Suprapubic skin (tissue), 4 donors: ENCODE data around the gene C2orf81. TPM values are rescaled to one million over a fixed set of nuclear protein-coding genes. Genes with fewer than 3 reads are reported as not detected.

Source experiments
- DNase-seq, 2 donors: peaks; one replicate each; pipeline ENCODE4 v3.0.0-alpha.2; 2019; ENCODE audit warnings: low spot score in 2 of 2
- H3K27ac ChIP-seq: fragments of 200-600 bp; sonication (generic); one replicate; pipeline ENCODE4 v1.5.1; 2019
- H3K27me3 ChIP-seq: fragments of 200-600 bp; sonication (generic); one replicate; pipeline ENCODE4 v1.5.1; 2019
- H3K36me3 ChIP-seq: fragments of 200-600 bp; sonication (generic); one replicate; pipeline ENCODE4 v1.5.1; 2019
- H3K4me1 ChIP-seq: fragments of 200-600 bp; sonication (generic); one replicate; pipeline ENCODE4 v1.5.1; 2019
- H3K4me3 ChIP-seq: fragments of 200-600 bp; sonication (generic); one replicate; pipeline ENCODE4 v1.5.1; 2019; ENCODE audit warnings: mild to moderate bottlenecking
- H3K9me3 ChIP-seq: fragments of 200-600 bp; sonication (generic); one replicate; pipeline ENCODE4 v1.5.1; 2019
- CTCF ChIP-seq, 2 donors: fragments of 200-600 bp in 1 of 2; fragments of 450-650 bp in 1 of 2; sonication (generic) in 1 of 2; IDR thresholded peaks; one replicate each; pipeline ENCODE4 v1.5.1; 2016 to 2019; ENCODE audit warnings: antibody characterized with exemption in 2 of 2, mild to moderate bottlenecking in 1 of 2, moderate library complexity in 1 of 2
- EP300 ChIP-seq: sonication (generic); formaldehyde crosslinking; IDR thresholded peaks from one replicate; pipeline ENCODE4 v1.6.1; 2017; ENCODE audit warnings: antibody characterized with exemption
- POLR2A ChIP-seq, 2 donors: fragments of 450-650 bp; IDR thresholded peaks; one replicate each; pipeline ENCODE4 v1.6.1; 2017; ENCODE audit warnings: antibody characterized with exemption in 2 of 2, mild to moderate bottlenecking in 2 of 2, moderate library complexity in 2 of 2
- POLR2AphosphoS5 ChIP-seq, 3 donors: sonication (generic); formaldehyde crosslinking; IDR thresholded peaks; one replicate each; pipeline ENCODE4 v1.6.1; 2017; ENCODE audit warnings: antibody characterized with exemption in 3 of 3
- WGBS: methylation state at CpG from one replicate; pipeline ENCODE4 v1.1.5; 2018; 5-methylcytosine and 5-hydroxymethylcytosine counted together
- total RNA-seq, 4 donors: library from RNA; depleted of rRNA; stranded (reverse); fragments of >200 nt; gene quantifications; one replicate each; pipeline ENCODE4 v1.1.0, GENCODE V29; 2016

Gene C2orf81
- total RNA-seq, 4 donors from 2014 or later = 0.87 to 2.1 (median 1.4) TPM

- Histone ChIP-seq H3K36me3 (peaks cover 52% of the 10 kb centered on the region), H3K4me3 (no peak overlapping the region), H3K9me3 (no peaks in the 10 kb centered on the region), H3K27ac (no peak overlapping the region), H3K27me3 (no peaks in the 10 kb centered on the region), H3K4me1 (peaks cover 17% of the 10 kb centered on the region)
- no peak for TF ChIP-seq POLR2AphosphoS5 (IDR thresholded peaks at IDR 0.05)
- no peak for TF ChIP-seq EP300
- TF ChIP-seq POLR2A (IDR thresholded peaks at IDR 0.05) = no peak
- TF ChIP-seq CTCF (IDR thresholded peaks at IDR 0.05) = no peak
- DNase-seq = peak in 1 of 2 donors; percentile 56
- WGBS = 89% methylated on average over 9 of the region's 14 CpGs
Observed at GRCh38 chr2:74426181-74426758, 4.9 kb upstream of the C2orf81 start.

GRCh38 chr2:74425523-74425922, 4.1 kb upstream of the C2orf81 start:
- peaks cover 50% of the 10 kb centered on the region for H3K36me3 ChIP-seq
- TF ChIP-seq EP300 = no peak
- TF ChIP-seq POLR2AphosphoS5 (IDR thresholded peaks at IDR 0.05) = no peak
- TF ChIP-seq POLR2A (IDR thresholded peaks at IDR 0.05) = no peak
- no peak for TF ChIP-seq CTCF (IDR thresholded peaks at IDR 0.05)
- no peak overlapping the region for H3K4me3 ChIP-seq
- no peak overlapping the region for H3K27ac ChIP-seq
- peak in 1 of 2 donors; percentile 25 for DNase-seq
- H3K9me3 ChIP-seq = no peaks in the 10 kb centered on the region
- peaks cover 23% of the 10 kb centered on the region for H3K4me1 ChIP-seq
- 51% methylated on average over 7 of the region's 7 CpGs for WGBS
- no peaks in the 10 kb centered on the region for H3K27me3 ChIP-seq

GRCh38 chr2:74424995-74425406, 3.6 kb upstream of the C2orf81 start:
- DNase-seq = peak in 1 of 2 donors; percentile 49
- 88% methylated on average over 4 of the region's 5 CpGs for WGBS
- TF ChIP-seq POLR2AphosphoS5 (IDR thresholded peaks at IDR 0.05) (no peak), POLR2A (IDR thresholded peaks at IDR 0.05) (no peak), CTCF (IDR thresholded peaks at IDR 0.05) (no peak), EP300 (no peak)
- no peak overlapping the region for H3K27ac ChIP-seq
- peaks cover 23% of the 10 kb centered on the region for H3K4me1 ChIP-seq
- no peak overlapping the region for H3K4me3 ChIP-seq
- peaks cover 45% of the 10 kb centered on the region for H3K36me3 ChIP-seq
- no peaks in the 10 kb centered on the region for H3K27me3 ChIP-seq
- no peaks in the 10 kb centered on the region for H3K9me3 ChIP-seq

- 87% methylated on average over 5 of the region's 5 CpGs for WGBS
Observed at GRCh38 chr2:74424139-74424992, 2.9 kb upstream of the C2orf81 start.

More at GRCh38 chr2:74424139-74424992, 2.9 kb upstream of the C2orf81 start:
- peaks cover 38% of the 10 kb centered on the region for H3K36me3 ChIP-seq
- TF ChIP-seq CTCF (IDR thresholded peaks at IDR 0.05) (no peak), POLR2A (IDR thresholded peaks at IDR 0.05) (no peak), POLR2AphosphoS5 (IDR thresholded peaks at IDR 0.05) (no peak), EP300 (no peak)
- no peak overlapping the region for H3K27ac ChIP-seq
- H3K4me1 ChIP-seq = peaks cover 23% of the 10 kb centered on the region
- no peak overlapping the region for H3K4me3 ChIP-seq
- no peaks in the 10 kb centered on the region for H3K27me3 ChIP-seq
- no peaks in the 10 kb centered on the region for H3K9me3 ChIP-seq
- peak in 1 of 2 donors; percentile 40 for DNase-seq
